ENCODE data around the gene TXNL4A. TPM values are rescaled to one million over a fixed set of nuclear protein-coding genes. Genes with fewer than 3 reads are reported as not detected.

The TXNL4A gene
- total RNA-seq, 1 experiment from 2014 or later, result 178 TPM

- no peak overlapping the region for H3K27ac ChIP-seq (ENCODE audit: low read depth, low read length)
- H2AFZ ChIP-seq (ENCODE audit: low read depth, low read length, poor library complexity, severe bottlenecking), result no peak overlapping the region
- ChIA-PET CTCF (no interaction called here), POLR2A (no interaction called here), RAD21 (ENCODE audit: low non-redundant PET in 1 of 2, low total read pairs in 2 of 2, uncharacterized antibody in 2 of 2, unreplicated experiment in 2 of 2) (no interaction called here)
- TF ChIP-seq ATF3 (IDR thresholded peaks at IDR 0.05) (no peak), ZNF274 (IDR thresholded peaks at IDR 0.05; ENCODE audit: low read depth, low read length) (no peak), CEBPB (IDR thresholded peaks at IDR 0.05; ENCODE audit: low read depth) (no peak), CBX3 (IDR thresholded peaks at IDR 0.05; ENCODE audit: low read depth) (no peak), EGR1 (IDR thresholded peaks at IDR 0.05; ENCODE audit: low read depth) (no peak), EZH2phosphoT487 (IDR thresholded peaks at IDR 0.05; ENCODE audit: borderline replicate concordance) (no peak), POLR2AphosphoS5 (IDR thresholded peaks at IDR 0.05; ENCODE audit: low read depth, low read length) (no peak), RAD21 (IDR thresholded peaks at IDR 0.05; ENCODE audit: low read depth) (no peak), TCF7L2 (IDR thresholded peaks at IDR 0.05; ENCODE audit: borderline replicate concordance, extremely low read depth, insufficient read depth, insufficient read length) (no peak), FOSL1 (IDR thresholded peaks at IDR 0.05; ENCODE audit: low read depth) (no peak), MAX (IDR thresholded peaks at IDR 0.05) (no peak), YY1 (IDR thresholded peaks at IDR 0.05; ENCODE audit: extremely low read depth, insufficient replicate concordance, low read depth, low read length) (no peak), ZFX (IDR thresholded peaks at IDR 0.05) (no peak), EZH2 (IDR thresholded peaks at IDR 0.05) (no peak)
- TF ChIP-seq, protein P1, sequence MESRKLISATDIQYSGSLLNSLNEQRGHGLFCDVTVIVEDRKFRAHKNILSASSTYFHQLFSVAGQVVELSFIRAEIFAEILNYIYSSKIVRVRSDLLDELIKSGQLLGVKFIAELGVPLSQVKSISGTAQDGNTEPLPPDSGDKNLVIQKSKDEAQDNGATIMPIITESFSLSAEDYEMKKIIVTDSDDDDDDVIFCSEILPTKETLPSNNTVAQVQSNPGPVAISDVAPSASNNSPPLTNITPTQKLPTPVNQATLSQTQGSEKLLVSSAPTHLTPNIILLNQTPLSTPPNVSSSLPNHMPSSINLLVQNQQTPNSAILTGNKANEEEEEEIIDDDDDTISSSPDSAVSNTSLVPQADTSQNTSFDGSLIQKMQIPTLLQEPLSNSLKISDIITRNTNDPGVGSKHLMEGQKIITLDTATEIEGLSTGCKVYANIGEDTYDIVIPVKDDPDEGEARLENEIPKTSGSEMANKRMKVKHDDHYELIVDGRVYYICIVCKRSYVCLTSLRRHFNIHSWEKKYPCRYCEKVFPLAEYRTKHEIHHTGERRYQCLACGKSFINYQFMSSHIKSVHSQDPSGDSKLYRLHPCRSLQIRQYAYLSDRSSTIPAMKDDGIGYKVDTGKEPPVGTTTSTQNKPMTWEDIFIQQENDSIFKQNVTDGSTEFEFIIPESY (IDR thresholded peaks at IDR 0.05; ENCODE audit: extremely low read depth, insufficient replicate concordance, low read length), result no peak
- TF ChIP-seq, protein P2, sequence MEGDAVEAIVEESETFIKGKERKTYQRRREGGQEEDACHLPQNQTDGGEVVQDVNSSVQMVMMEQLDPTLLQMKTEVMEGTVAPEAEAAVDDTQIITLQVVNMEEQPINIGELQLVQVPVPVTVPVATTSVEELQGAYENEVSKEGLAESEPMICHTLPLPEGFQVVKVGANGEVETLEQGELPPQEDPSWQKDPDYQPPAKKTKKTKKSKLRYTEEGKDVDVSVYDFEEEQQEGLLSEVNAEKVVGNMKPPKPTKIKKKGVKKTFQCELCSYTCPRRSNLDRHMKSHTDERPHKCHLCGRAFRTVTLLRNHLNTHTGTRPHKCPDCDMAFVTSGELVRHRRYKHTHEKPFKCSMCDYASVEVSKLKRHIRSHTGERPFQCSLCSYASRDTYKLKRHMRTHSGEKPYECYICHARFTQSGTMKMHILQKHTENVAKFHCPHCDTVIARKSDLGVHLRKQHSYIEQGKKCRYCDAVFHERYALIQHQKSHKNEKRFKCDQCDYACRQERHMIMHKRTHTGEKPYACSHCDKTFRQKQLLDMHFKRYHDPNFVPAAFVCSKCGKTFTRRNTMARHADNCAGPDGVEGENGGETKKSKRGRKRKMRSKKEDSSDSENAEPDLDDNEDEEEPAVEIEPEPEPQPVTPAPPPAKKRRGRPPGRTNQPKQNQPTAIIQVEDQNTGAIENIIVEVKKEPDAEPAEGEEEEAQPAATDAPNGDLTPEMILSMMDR (IDR thresholded peaks at IDR 0.05 in 2 of 3, conservative IDR thresholded peaks at IDR 0.05 in 1 of 3; ENCODE audit: borderline replicate concordance in 1 of 3, insufficient read depth in 1 of 3, low read depth in 2 of 3, low read length in 2 of 3), result no peak
- H3K79me2 ChIP-seq (ENCODE audit: insufficient read depth, low read length), result peaks cover 18% of the 10 kb centered on the region
- H4K20me1 ChIP-seq (ENCODE audit: insufficient read depth), result peaks cover 7% of the 10 kb centered on the region; the same call in 1 of the 2 replicates
- H3K9me2 ChIP-seq (ENCODE audit: insufficient read depth), result no peaks in the 10 kb centered on the region
- H3K4me1 ChIP-seq (ENCODE audit: control insufficient read depth in 1 of 2, insufficient read depth in 2 of 2, low read length in 2 of 2), result peaks cover 8 to 16% of the 10 kb centered on the region in 2 experiments
- no peak overlapping the region for H3K4me2 ChIP-seq (ENCODE audit: low read length)
- no peak overlapping the region for H3K9ac ChIP-seq (ENCODE audit: low read length)
- H3K27me3 ChIP-seq (ENCODE audit: insufficient read depth, low read length), result no peaks in the 10 kb centered on the region
- no peak for ATAC-seq
- no peak overlapping the region for H3K4me3 ChIP-seq (replicated peaks in 1 of 2; ENCODE audit: low read depth in 1 of 2, low read length in 2 of 2)
- H3K36me3 ChIP-seq (ENCODE audit: control insufficient read depth in 1 of 2, insufficient read depth in 2 of 2, low read length in 2 of 2), result peaks cover 0 to 4% of the 10 kb centered on the region in 2 experiments; a peak in 1 of 4 replicates
- intact Hi-C loops (cut with micrococcal nuclease), result no loop called here
- no peaks in the 10 kb centered on the region for H3K9me3 ChIP-seq (ENCODE audit: control insufficient read depth in 1 of 2, insufficient read depth in 1 of 2, low read depth in 1 of 2, low read length in 2 of 2)
- BruUV-seq (replicated peaks), result no TSS peak
- no peak for DNase-seq (ENCODE audit: low read depth, low spot score)
These were observed 3.1 kb upstream of the TXNL4A start for GRCh38 chr18:79991494-79991893.
